AG04449 (cell line): Measurements from ENCODE around the gene PALLD.

Experiments used
- CTCF ChIA-PET: fragments of 350-600 bp; formaldehyde crosslinking; extraction: SDS; loops from one replicate; lab custom pipeline; 2021; ENCODE audit warnings: antibody characterized with exemption; lab: Yijun Ruan, JAX
- POLR2A ChIA-PET: fragments of 400-600, 350-600 bp; formaldehyde crosslinking; extraction: SDS; loops from one replicate; lab custom pipeline; 2020; ENCODE audit warnings: antibody characterized with exemption, inconsistent platforms; lab: Yijun Ruan, JAX
- DNase-seq: peaks from one replicate; pipeline ENCODE4 v3.0.0-alpha.2; 2010; ENCODE audit warnings: low read depth, low spot score
- H3K4me3 ChIP-seq: 2 replicates; pipeline ENCODE4 v1.5.1; 2011; ENCODE audit warnings: low read depth, mild to moderate bottlenecking, control low read depth, low read length
- CTCF ChIP-seq: IDR thresholded peaks from one replicate; pipeline ENCODE4 v1.5.1; 2011; ENCODE audit warnings: mild to moderate bottlenecking, moderate library complexity, low read length, control low read depth, inconsistent platforms; ENCODE audit not compliant: insufficient read depth; ENCODE audit errors: missing control alignments

Gene PALLD

GRCh38 chr4:168664242-168664891 lies 167.5 kb downstream of the PALLD start:
- ChIA-PET POLR2A (no interaction called here), CTCF (no interaction called here)
- no peak for DNase-seq
- no peak for TF ChIP-seq CTCF
- H3K4me3 ChIP-seq: no peak overlapping the region

- POLR2A ChIA-PET: no interaction called here
- no peak overlapping the region for H3K4me3 ChIP-seq
- DNase-seq: no peak
- CTCF ChIA-PET: no interaction called here
- TF ChIP-seq CTCF: no peak
Measured at GRCh38 chr4:168666531-168666930, 169.7 kb downstream of the PALLD start.

- ChIA-PET CTCF (no interaction called here), POLR2A (no interaction called here)
- H3K4me3 ChIP-seq: no peak overlapping the region
- no peak for TF ChIP-seq CTCF
- no peak for DNase-seq
Measured at GRCh38 chr4:168667376-168667775, 170.5 kb downstream of the PALLD start.

- TF ChIP-seq CTCF: no peak
- ChIA-PET CTCF (no interaction called here), POLR2A (no interaction called here)
- no peak for DNase-seq
- no peak overlapping the region for H3K4me3 ChIP-seq
Measured at GRCh38 chr4:168667921-168668320, 171.1 kb downstream of the PALLD start.

- POLR2A ChIA-PET: no interaction called here
- TF ChIP-seq CTCF: no peak
- H3K4me3 ChIP-seq: no peak overlapping the region
- DNase-seq: no peak
- CTCF ChIA-PET: no interaction called here
Measured at GRCh38 chr4:168673476-168673875, 176.6 kb downstream of the PALLD start.

- ChIA-PET CTCF (no interaction called here), POLR2A (interaction anchor here (1.1 to 1.2 kb wide), 2 partner anchors 82 to 158 kb away, joined by 3 read pairs; no protein-coding TSS in a partner anchor)
- DNase-seq: no peak
- no peak for TF ChIP-seq CTCF
- H3K4me3 ChIP-seq: no peak overlapping the region
Measured at GRCh38 chr4:168674077-168674747, 177.4 kb downstream of the PALLD start.
